Measurements from ENCODE around the gene MMGT1.

The MMGT1 gene

GRCh38 chrX:136019226-136019625 is 45.4 kb upstream of the MMGT1 start:
- no peak for TF ChIP-seq EZH2phosphoT487 (IDR thresholded peaks at IDR 0.05; ENCODE audit: borderline replicate concordance, low read length)
- TF ChIP-seq, protein P1, sequence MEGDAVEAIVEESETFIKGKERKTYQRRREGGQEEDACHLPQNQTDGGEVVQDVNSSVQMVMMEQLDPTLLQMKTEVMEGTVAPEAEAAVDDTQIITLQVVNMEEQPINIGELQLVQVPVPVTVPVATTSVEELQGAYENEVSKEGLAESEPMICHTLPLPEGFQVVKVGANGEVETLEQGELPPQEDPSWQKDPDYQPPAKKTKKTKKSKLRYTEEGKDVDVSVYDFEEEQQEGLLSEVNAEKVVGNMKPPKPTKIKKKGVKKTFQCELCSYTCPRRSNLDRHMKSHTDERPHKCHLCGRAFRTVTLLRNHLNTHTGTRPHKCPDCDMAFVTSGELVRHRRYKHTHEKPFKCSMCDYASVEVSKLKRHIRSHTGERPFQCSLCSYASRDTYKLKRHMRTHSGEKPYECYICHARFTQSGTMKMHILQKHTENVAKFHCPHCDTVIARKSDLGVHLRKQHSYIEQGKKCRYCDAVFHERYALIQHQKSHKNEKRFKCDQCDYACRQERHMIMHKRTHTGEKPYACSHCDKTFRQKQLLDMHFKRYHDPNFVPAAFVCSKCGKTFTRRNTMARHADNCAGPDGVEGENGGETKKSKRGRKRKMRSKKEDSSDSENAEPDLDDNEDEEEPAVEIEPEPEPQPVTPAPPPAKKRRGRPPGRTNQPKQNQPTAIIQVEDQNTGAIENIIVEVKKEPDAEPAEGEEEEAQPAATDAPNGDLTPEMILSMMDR (IDR thresholded peaks at IDR 0.05; ENCODE audit: low read depth, low read length, poor library complexity, severe bottlenecking): no peak
- Histone ChIP-seq H3K27ac (ENCODE audit: low read depth, low read length) (no peak overlapping the region), H3K4me2 (ENCODE audit: low read length) (no peak overlapping the region)

GRCh38 chrX:136016881-136017280 is 43.1 kb upstream of the MMGT1 start:
- no peaks in the 10 kb centered on the region for H4K20me1 ChIP-seq (ENCODE audit: control insufficient read depth, insufficient read depth, low read depth, low read length)

More at GRCh38 chrX:136019226-136019625, 45.4 kb upstream of the MMGT1 start:
- Histone ChIP-seq H3K9me2 (replicated peaks; ENCODE audit: control insufficient read depth, low read length) (no peaks in the 10 kb centered on the region), H3K4me1 (ENCODE audit: control insufficient read depth, low read length) (no peaks in the 10 kb centered on the region), H3K4me3 (ENCODE audit: low read length) (no peak overlapping the region), H4K20me1 (ENCODE audit: control insufficient read depth, insufficient read depth, low read depth, low read length) (no peaks in the 10 kb centered on the region), H3F3A (ENCODE audit: control insufficient read depth, insufficient read depth) (no peaks in the 10 kb centered on the region), H3K27me3 (ENCODE audit: control insufficient read depth, low read length) (no peaks in the 10 kb centered on the region), H3K9me3 (ENCODE audit: control insufficient read depth, insufficient read depth, low read length) (no peaks in the 10 kb centered on the region), H3K36me3 (ENCODE audit: control insufficient read depth, low read length) (no peaks in the 10 kb centered on the region), H3K79me2 (ENCODE audit: control insufficient read depth, low read length) (no peaks in the 10 kb centered on the region)

DNA sequence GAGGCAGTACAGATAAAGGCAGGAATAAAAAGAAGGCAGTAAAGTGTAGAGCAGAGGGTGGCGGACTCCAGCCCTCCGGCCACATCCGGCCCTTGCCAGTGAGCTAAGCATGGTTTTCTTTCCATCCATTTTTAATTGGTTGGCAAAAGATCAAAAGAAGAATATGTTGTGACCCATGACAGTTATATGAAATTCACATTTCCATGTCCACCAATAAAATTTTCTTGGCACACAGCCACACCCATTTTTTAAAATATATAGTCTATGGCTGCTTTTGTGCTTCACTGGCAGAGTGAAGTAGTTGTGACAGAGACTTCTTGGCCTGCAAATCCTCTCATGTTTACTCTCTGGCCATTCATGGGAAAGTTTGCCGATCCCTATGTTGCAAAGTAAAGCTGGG is 41.2 kb upstream of the MMGT1 start:
- Histone ChIP-seq H3K4me3 (ENCODE audit: low read length) (no peak overlapping the region), H3K4me1 (ENCODE audit: control insufficient read depth, low read length) (no peaks in the 10 kb centered on the region), H3F3A (ENCODE audit: control insufficient read depth, insufficient read depth) (no peaks in the 10 kb centered on the region), H3K27me3 (ENCODE audit: control insufficient read depth, low read length) (no peaks in the 10 kb centered on the region), H3K36me3 (ENCODE audit: control insufficient read depth, low read length) (no peaks in the 10 kb centered on the region), H3K9me3 (ENCODE audit: control insufficient read depth, insufficient read depth, low read length) (no peaks in the 10 kb centered on the region), H3K4me2 (ENCODE audit: low read length) (no peak overlapping the region), H3K9me2 (replicated peaks; ENCODE audit: control insufficient read depth, low read length) (no peaks in the 10 kb centered on the region), H3K79me2 (ENCODE audit: control insufficient read depth, low read length) (no peaks in the 10 kb centered on the region), H3K27ac (ENCODE audit: low read depth, low read length) (no peak overlapping the region), H4K20me1 (ENCODE audit: control insufficient read depth, insufficient read depth, low read depth, low read length) (no peaks in the 10 kb centered on the region)
- TF ChIP-seq EZH2phosphoT487 (IDR thresholded peaks at IDR 0.05; ENCODE audit: borderline replicate concordance, low read length): no peak
- TF ChIP-seq, protein P1 (IDR thresholded peaks at IDR 0.05; ENCODE audit: low read depth, low read length, poor library complexity, severe bottlenecking): no peak

More at GRCh38 chrX:136016881-136017280, 43.1 kb upstream of the MMGT1 start:
- Histone ChIP-seq H3K9me3 (ENCODE audit: control insufficient read depth, insufficient read depth, low read length) (no peaks in the 10 kb centered on the region), H3K9me2 (replicated peaks; ENCODE audit: control insufficient read depth, low read length) (no peaks in the 10 kb centered on the region), H3F3A (ENCODE audit: control insufficient read depth, insufficient read depth) (no peaks in the 10 kb centered on the region), H3K4me1 (ENCODE audit: control insufficient read depth, low read length) (no peaks in the 10 kb centered on the region), H3K27ac (ENCODE audit: low read depth, low read length) (no peak overlapping the region), H3K4me2 (ENCODE audit: low read length) (no peak overlapping the region), H3K27me3 (ENCODE audit: control insufficient read depth, low read length) (no peaks in the 10 kb centered on the region), H3K79me2 (ENCODE audit: control insufficient read depth, low read length) (no peaks in the 10 kb centered on the region), H3K4me3 (ENCODE audit: low read length) (no peak overlapping the region), H3K36me3 (ENCODE audit: control insufficient read depth, low read length) (no peaks in the 10 kb centered on the region)
- TF ChIP-seq EZH2phosphoT487 (IDR thresholded peaks at IDR 0.05; ENCODE audit: borderline replicate concordance, low read length): no peak
- TF ChIP-seq, protein P1 (IDR thresholded peaks at IDR 0.05; ENCODE audit: low read depth, low read length, poor library complexity, severe bottlenecking): no peak
